ENCODE data around the gene XYLT1.
"Not testable (repeated sequence)": the region's sequence is repeated elsewhere in the genome, so short reads cannot be mapped to it uniquely, and the experiment has no call there.

XYLT1 gene

GRCh38 chr16:17424771-17425170 lies 46.0 kb downstream of the XYLT1 start:
- no peak for DNase-seq

GRCh38 chr16:17423221-17423620 lies 47.5 kb downstream of the XYLT1 start:
- no peak for DNase-seq

DNA sequence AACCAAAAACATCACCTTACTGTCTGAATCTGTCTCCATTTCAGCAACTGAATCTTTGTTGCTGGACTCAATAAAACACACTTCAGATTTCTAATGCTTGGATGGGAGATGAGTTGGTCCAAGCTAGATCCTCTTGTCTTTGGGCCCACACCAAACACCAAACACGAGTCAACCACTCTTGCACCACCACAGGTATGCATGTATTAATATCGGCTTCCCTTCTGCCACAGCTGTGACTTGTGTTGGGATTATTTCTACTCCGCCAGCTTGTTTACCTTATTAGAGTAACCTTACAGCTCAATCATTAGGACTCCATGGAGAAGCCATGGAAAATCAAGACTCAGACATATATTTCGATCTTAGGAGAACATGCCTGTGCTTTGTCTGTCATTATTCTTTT lies 49.9 kb downstream of the XYLT1 start:
- DNase-seq, result no peak

DNA sequence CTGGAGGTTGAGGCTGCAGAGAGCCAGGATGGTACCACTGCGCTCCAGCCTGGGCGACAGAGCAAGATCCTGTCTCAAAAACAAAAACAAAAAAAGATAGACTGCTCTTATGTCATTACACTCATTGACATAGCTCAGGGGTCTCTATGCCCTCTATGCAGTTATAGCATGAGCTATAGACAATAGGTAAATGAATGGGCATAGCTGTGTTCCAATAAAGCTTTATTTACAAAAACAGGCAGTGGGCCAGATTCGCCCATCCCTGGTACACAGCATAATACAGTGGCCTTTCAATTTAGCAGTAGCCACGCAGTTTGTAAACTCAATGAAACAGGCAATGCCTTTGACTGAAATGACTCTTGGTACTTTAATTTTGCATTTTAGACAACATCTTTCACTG lies 51.5 kb downstream of the XYLT1 start:
- no peak for DNase-seq

DNA sequence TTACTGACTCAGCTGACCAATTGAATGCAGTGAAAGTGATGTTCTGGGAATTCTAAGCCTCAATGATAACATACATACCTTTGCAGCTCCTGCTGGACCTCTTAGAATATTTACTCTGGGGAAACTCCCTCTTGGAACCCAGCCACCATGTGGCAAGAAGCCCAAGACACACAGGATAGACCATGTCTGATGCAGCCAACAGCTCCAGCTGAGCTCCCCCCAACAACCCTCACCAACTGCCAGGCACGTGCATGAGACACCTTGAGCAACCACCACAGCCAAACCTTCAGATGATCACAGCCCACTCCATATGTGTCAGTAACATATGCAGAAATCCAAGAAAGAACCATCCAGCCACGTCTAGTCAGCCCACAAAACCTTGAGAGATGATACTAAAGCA lies 53.0 kb downstream of the XYLT1 start:
- DNase-seq, result no peak

DNA sequence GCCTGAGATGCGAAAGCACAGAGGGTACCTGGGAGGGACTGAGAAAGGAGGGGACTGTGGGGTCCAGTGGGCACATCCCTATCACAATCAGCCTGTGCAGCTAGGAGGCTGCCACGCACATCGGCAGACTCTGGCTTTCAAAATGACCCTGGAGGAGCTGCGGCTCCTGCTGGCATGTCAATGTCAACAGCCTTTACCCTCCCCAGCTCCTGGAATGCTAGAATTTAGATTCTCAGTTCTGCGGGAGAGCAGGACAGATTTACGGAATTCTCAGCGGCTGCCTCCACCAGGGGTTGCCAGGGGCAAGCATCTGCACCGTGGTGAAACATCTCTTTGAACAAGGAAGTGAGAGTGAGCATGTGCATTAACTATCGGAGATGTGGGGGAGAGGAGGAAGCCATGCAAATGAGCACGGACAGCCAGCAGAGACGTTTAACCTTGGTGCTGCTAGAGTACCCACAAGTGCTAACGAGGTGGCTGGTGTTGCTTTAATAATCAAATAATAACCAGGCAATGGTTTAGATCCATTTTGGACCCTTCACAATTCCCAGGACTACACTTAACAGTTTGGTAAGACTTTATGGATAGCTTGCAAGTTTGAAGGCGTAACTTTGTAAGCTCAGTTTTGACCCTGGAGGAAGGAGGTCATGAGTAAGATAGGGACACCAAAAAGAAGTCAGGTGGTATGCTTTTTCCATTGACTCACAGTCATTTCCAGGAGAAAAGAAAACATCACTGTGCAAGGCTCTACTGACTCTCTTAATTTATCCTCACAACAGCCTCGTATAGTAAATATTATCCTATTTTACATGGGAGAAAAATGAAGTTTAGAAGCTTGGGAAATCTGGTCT lies 54.1 kb downstream of the XYLT1 start:
- DNase-seq, result peak; percentile 45 to 62

- DNase-seq, result no peak
Measured at GRCh38 chr16:17414916-17415315, 55.8 kb downstream of the XYLT1 start.

DNA sequence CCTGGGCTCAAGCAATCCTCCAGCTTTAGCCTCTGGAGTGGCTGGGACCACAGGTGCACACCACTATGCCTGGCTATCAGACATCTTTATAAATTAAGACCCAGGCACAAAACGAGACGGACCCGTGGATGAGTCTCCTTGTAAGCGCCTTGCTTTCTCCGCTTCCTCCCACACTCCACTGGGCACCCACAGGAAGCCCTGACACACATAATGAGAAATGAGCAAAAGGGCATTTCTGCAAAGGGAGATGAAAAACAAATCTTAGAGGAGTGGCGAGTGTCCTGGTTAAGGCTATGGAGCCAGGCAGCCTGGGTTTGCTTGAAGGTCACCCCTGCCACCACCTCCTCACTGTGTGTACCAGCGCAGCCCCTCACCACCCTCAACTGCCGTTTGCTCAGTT lies 56.3 kb downstream of the XYLT1 start:
- no peak for DNase-seq

GRCh38 chr16:17413508-17413907 lies 57.3 kb downstream of the XYLT1 start:
- no peak for DNase-seq

DNA sequence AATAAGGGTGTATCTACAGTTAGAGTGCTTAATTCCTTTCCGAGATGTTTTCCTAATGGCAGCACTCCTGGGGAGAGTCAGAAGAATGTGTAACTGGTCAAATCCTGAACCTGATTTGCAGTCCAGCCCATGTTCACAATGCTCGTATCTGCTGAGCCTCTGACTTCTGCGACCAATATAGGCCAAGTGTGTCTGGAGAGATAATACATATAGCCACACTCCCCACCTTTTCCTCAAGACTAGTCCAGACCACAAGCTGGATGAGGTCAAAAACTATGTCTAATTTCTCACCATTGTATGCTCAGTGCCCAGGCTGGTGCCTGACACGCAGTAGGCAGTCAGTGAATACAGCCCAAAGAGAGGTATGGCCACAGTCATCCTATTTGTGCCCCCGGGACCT lies 58.0 kb downstream of the XYLT1 start:
- DNase-seq, result no peak

GRCh38 chr16:17412221-17412620 lies 58.5 kb downstream of the XYLT1 start:
- no peak for DNase-seq

- no peak for DNase-seq
Measured at GRCh38 chr16:17411263-17411662, 59.5 kb downstream of the XYLT1 start.

DNA sequence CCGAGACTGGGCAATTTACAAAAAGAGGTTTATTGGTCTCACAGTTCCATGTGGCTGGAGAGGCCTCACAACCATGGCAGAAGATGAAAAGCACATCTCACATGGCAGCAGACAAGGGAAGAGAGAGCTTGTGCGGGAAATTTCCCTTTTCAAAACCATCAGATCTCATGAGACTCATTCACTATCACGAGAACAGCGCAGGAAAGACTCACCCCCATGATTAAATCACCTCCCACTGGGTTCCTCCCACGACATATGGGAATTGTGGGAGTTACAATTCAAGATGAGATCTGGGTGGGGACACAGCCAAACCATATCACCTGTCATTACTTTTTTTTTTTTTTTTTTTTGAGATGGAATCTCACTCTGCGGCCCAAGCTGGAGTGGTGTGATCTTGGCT lies 60.4 kb downstream of the XYLT1 start:
- DNase-seq, result not testable (repeated sequence)

- DNase-seq, result no peak
Measured at GRCh38 chr16:17409894-17410293, 60.9 kb downstream of the XYLT1 start.

DNA sequence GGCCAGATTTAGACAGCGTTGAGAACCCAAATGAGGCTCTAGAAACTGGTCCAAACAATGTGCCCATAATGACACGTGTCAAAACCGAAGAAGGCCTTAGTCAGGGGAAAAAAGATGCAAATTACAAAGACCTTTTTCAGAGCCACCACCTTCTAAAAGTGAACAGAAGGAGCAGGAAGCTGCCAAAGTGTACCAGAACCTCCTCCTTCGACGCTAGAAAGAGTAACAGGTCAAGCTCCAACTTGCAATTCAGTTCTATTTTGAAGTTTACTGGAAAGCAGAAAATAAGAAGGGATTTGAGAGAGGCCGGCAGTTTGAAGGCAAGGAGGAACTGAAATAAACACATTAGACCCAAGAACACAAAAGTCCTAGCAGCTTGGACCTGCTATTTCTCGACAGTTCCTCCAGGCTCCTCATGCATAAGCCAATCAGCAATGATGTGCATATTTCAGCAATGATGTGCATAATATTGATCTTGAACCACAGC lies 61.8 kb downstream of the XYLT1 start:
- no peak for DNase-seq

DNA sequence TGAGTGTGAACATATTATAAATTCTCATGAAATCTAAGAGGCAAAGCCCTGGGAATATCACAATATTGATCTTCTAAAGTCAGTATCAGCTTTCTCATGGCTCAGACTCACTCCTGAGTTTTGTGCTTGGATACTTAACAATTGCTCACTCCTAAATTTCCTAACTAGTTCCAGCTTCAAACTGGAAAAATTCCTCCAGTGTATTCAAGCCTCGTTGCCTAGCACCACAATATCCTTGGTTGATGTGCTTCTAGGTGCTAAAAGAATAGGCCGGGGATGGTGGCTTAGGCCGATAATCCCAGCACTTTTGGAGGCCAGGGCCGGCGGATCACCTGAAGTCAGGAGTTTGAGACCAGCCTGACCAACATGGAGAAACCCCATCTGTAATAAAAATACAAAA lies 62.5 kb downstream of the XYLT1 start:
- DNase-seq, result no peak

- no peak for DNase-seq
Measured at GRCh38 chr16:17407321-17407720, 63.4 kb downstream of the XYLT1 start.

DNA sequence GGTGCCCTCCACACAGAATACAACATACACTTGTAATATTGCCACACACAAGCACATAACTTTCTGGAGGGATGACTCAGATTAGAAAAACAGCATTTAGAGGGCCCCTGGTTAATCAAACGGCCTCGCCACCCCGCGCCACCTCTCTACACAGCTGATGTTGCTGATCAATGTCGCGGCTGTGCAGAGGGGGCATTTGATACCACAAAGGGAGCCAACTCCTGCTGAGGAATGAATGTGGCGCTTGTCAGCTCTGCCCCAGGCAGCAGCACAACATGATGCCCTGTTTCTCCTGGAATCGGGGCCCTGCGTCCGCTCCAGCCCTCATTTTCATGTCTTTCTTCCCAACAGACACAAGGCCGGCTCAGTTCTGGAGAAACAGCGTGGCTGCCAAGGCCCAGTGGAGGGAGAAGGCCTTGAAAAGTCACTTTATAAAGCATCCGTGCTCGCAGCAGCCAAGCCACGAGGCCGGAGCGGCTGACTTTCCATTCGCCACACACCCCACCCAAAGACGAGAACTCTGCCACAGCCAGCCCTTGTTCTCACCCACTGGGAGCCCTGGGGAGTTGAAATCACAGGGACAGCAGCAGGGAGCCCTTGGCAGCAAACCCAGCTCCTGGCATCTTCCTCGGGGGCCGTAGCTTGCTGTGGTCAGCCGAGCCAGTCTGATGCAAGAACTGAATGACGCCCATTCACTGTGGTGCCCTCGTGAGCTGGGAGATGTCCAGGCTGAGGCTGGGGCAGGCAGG lies 65.6 kb downstream of the XYLT1 start:
- DNase-seq, result no peak

DNA sequence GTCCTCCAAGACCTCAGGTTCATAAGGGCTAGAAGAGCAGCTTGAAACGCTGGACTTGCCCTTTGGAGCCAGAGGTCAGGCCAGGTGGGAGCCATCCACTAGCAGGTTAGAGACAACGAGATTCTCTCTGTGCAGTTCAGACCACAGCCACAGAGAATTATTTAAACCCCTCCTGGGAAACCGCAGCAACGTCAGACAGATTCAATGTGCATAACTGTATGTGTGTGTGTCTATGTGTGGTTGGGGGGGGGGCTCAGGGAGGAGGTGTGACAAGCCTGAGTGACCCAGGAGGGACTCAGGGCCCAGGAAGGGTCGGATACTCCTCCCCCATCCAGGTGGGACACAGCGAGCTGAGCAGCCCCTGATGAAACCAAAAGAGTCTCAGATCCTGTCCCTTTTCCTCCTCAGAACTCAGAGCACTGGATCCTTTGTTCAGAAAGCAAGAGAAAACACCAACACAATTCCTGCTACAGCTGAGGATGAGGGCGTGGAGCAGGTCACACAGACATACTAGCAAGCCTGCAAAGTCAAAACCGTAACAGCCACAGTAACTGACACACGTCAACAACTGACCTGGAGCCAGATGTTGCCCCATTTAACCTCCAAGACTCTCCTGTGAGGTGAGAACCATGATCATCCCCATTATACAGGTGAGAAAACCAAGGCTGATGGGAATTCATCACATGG lies 66.8 kb downstream of the XYLT1 start:
- no peak for DNase-seq

DNA sequence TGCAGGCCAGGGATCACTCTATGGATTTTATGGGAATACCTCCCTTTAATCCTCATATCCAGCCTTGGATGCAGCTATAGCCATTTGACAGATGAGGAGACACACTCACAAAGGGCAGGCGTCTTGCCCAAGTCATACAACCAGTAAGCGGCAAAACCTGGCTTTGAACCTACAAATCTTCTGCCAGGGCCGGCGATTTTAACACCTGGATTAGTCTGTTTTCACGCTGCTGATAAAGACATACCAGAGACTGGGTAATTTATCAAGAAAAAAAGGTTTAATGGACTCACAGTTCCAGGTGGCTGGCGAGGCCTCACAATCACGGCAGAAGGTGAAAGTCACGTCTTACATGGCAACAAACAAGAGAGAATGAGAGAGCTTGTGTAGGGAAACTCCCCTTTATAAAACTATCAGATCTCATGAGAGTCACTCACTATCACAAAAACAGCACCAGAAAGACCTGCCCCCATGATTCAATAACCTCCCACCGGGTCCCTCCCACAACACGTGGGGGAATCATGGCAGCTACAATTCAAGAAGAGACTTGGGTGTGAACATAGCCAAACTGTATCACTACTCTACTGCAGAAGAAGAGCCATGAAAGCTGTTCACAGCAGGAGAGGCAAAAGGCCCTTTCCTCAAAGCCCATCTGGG lies 67.5 kb downstream of the XYLT1 start:
- no peak for DNase-seq

- DNase-seq, result no peak
Measured at GRCh38 chr16:17397499-17397891, 73.3 kb downstream of the XYLT1 start.

DNA sequence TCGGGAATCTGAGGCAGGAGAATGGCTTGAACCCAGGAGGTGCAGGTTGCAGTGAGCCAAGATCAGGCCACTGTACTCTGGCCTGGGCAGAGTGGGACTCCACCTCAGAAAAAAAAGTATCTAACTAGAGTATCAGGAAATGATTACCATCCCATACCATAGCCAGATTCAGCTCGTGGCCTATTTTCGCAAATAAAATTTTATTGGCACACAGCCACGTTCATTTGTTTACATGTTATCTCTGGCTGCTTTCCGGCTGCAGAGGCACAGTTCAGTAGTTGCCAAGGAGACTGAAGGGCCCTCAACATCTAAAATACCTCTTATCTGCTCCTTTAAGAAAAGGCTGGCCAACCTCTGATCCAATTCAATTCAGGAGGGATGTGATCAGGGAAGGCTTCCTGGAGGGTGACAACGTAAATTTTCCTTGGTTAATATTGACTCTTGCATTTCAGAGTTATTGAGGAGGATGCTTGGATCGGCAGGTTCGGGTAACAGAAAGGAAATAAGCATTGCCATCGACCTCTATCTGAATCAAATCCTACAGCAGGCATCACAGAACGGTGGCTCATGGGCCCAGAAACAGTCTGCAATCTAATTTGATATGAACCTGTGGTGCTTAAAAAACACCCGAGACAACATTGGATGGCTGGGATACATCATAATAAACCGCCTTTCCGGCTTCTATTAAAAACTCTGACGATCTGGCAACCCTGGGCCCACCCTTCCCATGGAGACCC lies 73.8 kb downstream of the XYLT1 start:
- no peak for DNase-seq

Data from AML-193 (cell line).